Hepatocyte (in vitro differentiated cells): ENCODE measurements around the gene PMP22. TPM values are rescaled to one million over a fixed set of nuclear protein-coding genes. Genes with fewer than 3 reads are reported as not detected.

ENCODE experiments used
- DNase-seq: peaks from one replicate; pipeline ENCODE4 v3.0.0-alpha.2; 2016; ENCODE audit warnings: low spot score
- H2AFZ ChIP-seq: fragments of 200-600 bp; sonication (generic); 2 replicates; pipeline ENCODE4 v1.6.0; 2016; ENCODE audit warnings: antibody characterized with exemption, mild to moderate bottlenecking
- H3K27ac ChIP-seq: fragments of 200-600 bp; sonication (generic); 2 replicates; pipeline ENCODE4 v1.5.1; 2016; ENCODE audit warnings: mild to moderate bottlenecking
- H3K27me3 ChIP-seq: fragments of 200-600 bp; sonication (generic); 2 replicates; pipeline ENCODE4 v1.6.1; 2016
- H3K36me3 ChIP-seq: fragments of 200-600 bp; sonication (generic); replicated peaks from 2 replicates; pipeline ENCODE4 v1.5.1; 2016; ENCODE audit warnings: low read depth; ENCODE audit not compliant: insufficient read depth
- H3K4me1 ChIP-seq: fragments of 200-600 bp; sonication (generic); 2 replicates; pipeline ENCODE4 v1.5.1; 2016; ENCODE audit warnings: mild to moderate bottlenecking, moderate library complexity; ENCODE audit not compliant: insufficient read depth
- H3K4me2 ChIP-seq: fragments of 200-600 bp; sonication (generic); 2 replicates; pipeline ENCODE4 v1.6.0; 2016
- H3K4me3 ChIP-seq: fragments of 200-600 bp; sonication (generic); 2 replicates; pipeline ENCODE4 v1.5.1; 2016; ENCODE audit warnings: mild to moderate bottlenecking
- H3K79me2 ChIP-seq: fragments of 200-600 bp; sonication (generic); 2 replicates; pipeline ENCODE4 v1.6.0; 2017; ENCODE audit warnings: mild to moderate bottlenecking
- H3K9me2 ChIP-seq: fragments of 200-600 bp; sonication (generic); replicated peaks from 2 replicates; pipeline ENCODE4 v1.6.0; 2017; ENCODE audit warnings: mild to moderate bottlenecking; ENCODE audit not compliant: insufficient read depth
- H3K9me3 ChIP-seq: fragments of 200-600 bp; sonication (generic); 2 replicates; pipeline ENCODE4 v1.5.1; 2016; ENCODE audit warnings: low read depth, mild to moderate bottlenecking
- H4K20me1 ChIP-seq: fragments of 200-600 bp; sonication (generic); 2 replicates; pipeline ENCODE4 v1.6.0; 2016; ENCODE audit warnings: mild to moderate bottlenecking; ENCODE audit not compliant: insufficient read depth, poor library complexity, severe bottlenecking
- CTCF ChIP-seq: fragments of 200-600 bp; sonication (generic); IDR thresholded peaks from 2 replicates; pipeline ENCODE4 v1.5.1; 2016; ENCODE audit warnings: antibody characterized with exemption, mild to moderate bottlenecking; ENCODE audit not compliant: poor library complexity
- EZH2 ChIP-seq: fragments of 200-600 bp; sonication (generic); IDR thresholded peaks from 2 replicates; pipeline ENCODE4 v1.6.1; 2016; ENCODE audit warnings: antibody characterized with exemption, mild to moderate bottlenecking, borderline replicate concordance
- EZH2phosphoT487 ChIP-seq: fragments of 200-600 bp; sonication (generic); IDR thresholded peaks from one replicate; pipeline ENCODE4 v1.6.1; 2018; ENCODE audit warnings: antibody characterized with exemption, mild to moderate bottlenecking, low read depth, moderate library complexity; ENCODE audit not compliant: unreplicated experiment, severe bottlenecking
- WGBS: methylation state at CpG from one replicate; pipeline ENCODE4 v1.1.6; 2016; ENCODE audit warnings: low lambda C conversion rate; ENCODE audit errors: missing lambda C conversion rate; 5-methylcytosine and 5-hydroxymethylcytosine counted together
- polyA plus RNA-seq: library from polyadenylated mRNA; unstranded; fragments of >200 nt; fragmentation: Nextera tagmentation; extraction: Ambion mirVana; gene quantifications from 2 replicates; pipeline ENCODE4 v1.2.1, GENCODE V29; 2016
- total RNA-seq: library from RNA; depleted of rRNA; stranded (reverse); fragments of >200 nt; gene quantifications from 2 replicates; pipeline ENCODE4 v1.2.3, GENCODE V29; 2014

The PMP22 gene
- total and polyA plus RNA-seq, 2 experiments from 2014 or later: 111 to 163 TPM

GRCh38 chr17:15233971-15234370, 31.2 kb downstream of the PMP22 start:
- peak overlapping the region; percentile 29 for H3K27ac ChIP-seq
- 81% methylated on average over 7 of the region's 7 CpGs for WGBS
- no peak for DNase-seq
- no peaks in the 10 kb centered on the region for H3K9me2 ChIP-seq
- no peaks in the 10 kb centered on the region for H4K20me1 ChIP-seq
- H3K4me3 ChIP-seq: no peak overlapping the region
- H3K4me2 ChIP-seq: no peak overlapping the region
- peaks cover 9% of the 10 kb centered on the region for H3K4me1 ChIP-seq
- no peaks in the 10 kb centered on the region for H3K79me2 ChIP-seq
- no peak overlapping the region for H2AFZ ChIP-seq
- H3K27me3 ChIP-seq: no peaks in the 10 kb centered on the region
- H3K9me3 ChIP-seq: no peaks in the 10 kb centered on the region
- TF ChIP-seq EZH2phosphoT487 (no peak), CTCF (no peak), EZH2 (no peak)
- H3K36me3 ChIP-seq: no peaks in the 10 kb centered on the region

- Histone ChIP-seq H3K27me3 (no peaks in the 10 kb centered on the region), H3K4me1 (peaks cover 6% of the 10 kb centered on the region), H3K27ac (peak overlapping the region; percentile 29), H3K9me2 (no peaks in the 10 kb centered on the region), H2AFZ (no peak overlapping the region), H3K9me3 (no peaks in the 10 kb centered on the region), H4K20me1 (no peaks in the 10 kb centered on the region), H3K36me3 (no peaks in the 10 kb centered on the region), H3K4me3 (no peak overlapping the region), H3K79me2 (no peaks in the 10 kb centered on the region), H3K4me2 (no peak overlapping the region)
- DNase-seq: peak; percentile 39
- no peak for TF ChIP-seq EZH2
- TF ChIP-seq CTCF: peak; percentile 33
- WGBS: 79% methylated on average over 4 of the region's 4 CpGs
These were observed 31.9 kb downstream of the PMP22 start for GRCh38 chr17:15233022-15233805.

GRCh38 chr17:15232517-15232915, 32.6 kb downstream of the PMP22 start:
- no peak overlapping the region for H3K4me3 ChIP-seq
- no peak overlapping the region for H3K27ac ChIP-seq
- no peaks in the 10 kb centered on the region for H3K27me3 ChIP-seq
- TF ChIP-seq EZH2phosphoT487 (no peak), EZH2 (no peak), CTCF (no peak)
- no peaks in the 10 kb centered on the region for H3K9me2 ChIP-seq
- no peaks in the 10 kb centered on the region for H3K36me3 ChIP-seq
- no peak overlapping the region for H2AFZ ChIP-seq
- no peaks in the 10 kb centered on the region for H4K20me1 ChIP-seq
- H3K4me1 ChIP-seq: peaks cover 5% of the 10 kb centered on the region
- WGBS: 61% methylated on average over 3 of the region's 3 CpGs
- H3K9me3 ChIP-seq: no peaks in the 10 kb centered on the region
- H3K79me2 ChIP-seq: no peaks in the 10 kb centered on the region
- no peak overlapping the region for H3K4me2 ChIP-seq
- no peak for DNase-seq
